ENCODE results near the gene GVQW3.
A peak's percentile ranks its signal among the peaks of the same experiment; 100 is the strongest.

GVQW3 gene

GRCh38 chr11:76445121-76446084 is 64.3 kb downstream of the GVQW3 start:
- peak; percentile 96 for DNase-seq (ENCODE audit: low spot score)

GRCh38 chr11:76448506-76448905 is 67.4 kb downstream of the GVQW3 start:
- DNase-seq (ENCODE audit: low spot score): no peak

GRCh38 chr11:76453248-76453647 is 72.1 kb downstream of the GVQW3 start:
- DNase-seq (ENCODE audit: low spot score): no peak

- no peak for DNase-seq (ENCODE audit: low spot score)
These were observed 74.2 kb downstream of the GVQW3 start for GRCh38 chr11:76455331-76455730.

- no peak for DNase-seq (ENCODE audit: low spot score)
These were observed 74.8 kb downstream of the GVQW3 start for GRCh38 chr11:76455931-76456330.

GRCh38 chr11:76456571-76456970 is 75.4 kb downstream of the GVQW3 start:
- DNase-seq (ENCODE audit: low spot score): no peak

Measured in RKO (cell line).